ENCODE data around the gene HIVEP3.
A peak's percentile ranks its signal among the peaks of the same experiment; 100 is the strongest.

The HIVEP3 gene

DNA sequence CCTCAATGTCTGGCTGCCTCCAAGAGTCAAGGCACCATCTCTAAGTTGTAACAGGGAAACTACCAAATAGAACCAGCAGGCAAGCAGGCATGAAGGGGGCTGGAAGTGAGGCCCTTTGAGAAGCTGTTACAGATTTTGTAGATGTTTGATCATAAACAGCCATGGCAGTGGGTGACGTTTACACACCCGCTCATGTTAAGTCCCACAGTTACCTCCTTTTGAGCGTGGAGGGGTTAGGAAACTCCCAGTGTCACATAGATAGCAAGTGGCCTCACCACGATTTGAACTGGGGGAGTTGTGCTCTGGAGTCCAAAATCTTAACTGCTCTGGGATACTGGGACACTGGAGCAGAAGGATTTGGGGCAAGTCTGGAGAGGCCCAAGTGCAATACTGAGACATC is 192.4 kb downstream of the HIVEP3 start:
- H3K9ac ChIP-seq (ENCODE audit: low read length in 5 of 5): no peak overlapping the region
- H3K27me3 ChIP-seq (ENCODE audit: control insufficient read depth in 5 of 5, insufficient read depth in 4 of 5, low read length in 5 of 5): no peaks in the 10 kb centered on the region
- no peaks in the 10 kb centered on the region for H3K36me3 ChIP-seq (ENCODE audit: control insufficient read depth in 5 of 5, insufficient read depth in 5 of 5, low read length in 5 of 5)
- peaks cover 0 to 1% (median 0%) of the 10 kb centered on the region in 5 donors for H3K9me3 ChIP-seq (ENCODE audit: control insufficient read depth in 5 of 5, low read length in 5 of 5)
- peaks cover 14 to 86% (median 63%) of the 10 kb centered on the region in 5 donors for H3K4me1 ChIP-seq (ENCODE audit: control insufficient read depth in 5 of 5, insufficient read depth in 5 of 5, low read length in 5 of 5)
- H3K27ac ChIP-seq (ENCODE audit: low read depth, low read length): no peak overlapping the region
- no peak overlapping the region for H3K4me3 ChIP-seq (ENCODE audit: low read depth in 1 of 5, low read length in 5 of 5)

DNA sequence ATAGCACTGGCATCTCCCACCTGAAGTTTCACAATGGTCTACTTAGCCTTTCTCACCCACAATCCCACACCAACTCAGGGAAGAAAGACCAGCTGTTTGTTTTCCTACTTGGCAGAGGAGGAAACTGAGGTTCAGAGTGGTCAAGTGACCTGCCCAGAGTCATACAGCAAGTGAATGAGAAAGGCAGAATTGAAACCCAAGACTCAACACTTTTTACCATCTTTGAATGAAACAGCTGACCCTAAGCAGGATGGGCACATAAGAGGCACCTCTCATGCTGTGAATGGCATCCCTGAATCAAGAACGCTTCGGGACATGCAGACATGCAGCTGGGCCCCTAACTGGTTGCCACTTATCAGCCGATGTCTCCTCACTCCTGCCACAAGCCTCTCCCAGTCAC is 193.8 kb downstream of the HIVEP3 start:
- Histone ChIP-seq H3K4me3 (ENCODE audit: low read depth in 1 of 5, low read length in 5 of 5) (no peak overlapping the region), H3K36me3 (ENCODE audit: control insufficient read depth in 5 of 5, insufficient read depth in 5 of 5, low read length in 5 of 5) (no peaks in the 10 kb centered on the region), H3K4me1 (ENCODE audit: control insufficient read depth in 5 of 5, insufficient read depth in 5 of 5, low read length in 5 of 5) (peaks cover 11 to 77% (median 53%) of the 10 kb centered on the region in 5 donors), H3K27ac (ENCODE audit: low read depth, low read length) (no peak overlapping the region), H3K9ac (ENCODE audit: low read length in 5 of 5) (no peak overlapping the region), H3K9me3 (ENCODE audit: control insufficient read depth in 5 of 5, low read length in 5 of 5) (no peaks in the 10 kb centered on the region), H3K27me3 (ENCODE audit: control insufficient read depth in 5 of 5, insufficient read depth in 4 of 5, low read length in 5 of 5) (no peaks in the 10 kb centered on the region)

DNA sequence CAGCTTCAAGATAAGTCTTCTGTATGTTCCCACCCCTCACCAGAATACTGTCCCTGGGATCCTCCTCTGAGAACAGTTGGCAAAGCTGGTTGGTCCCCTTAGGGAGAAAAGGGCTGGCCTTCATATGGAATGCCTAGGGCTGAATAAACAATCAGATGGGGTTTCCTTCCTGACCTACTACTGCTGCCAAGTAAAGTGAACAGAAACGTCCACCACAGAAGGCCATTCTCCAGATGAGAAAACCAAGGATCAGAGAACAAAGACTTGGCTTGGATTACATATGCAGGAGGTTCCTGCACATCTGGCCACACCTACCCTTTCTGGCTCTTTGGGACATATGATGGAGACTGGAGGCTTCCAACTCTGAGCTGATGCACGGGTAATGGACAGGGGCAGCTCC is 194.5 kb downstream of the HIVEP3 start:
- H3K27ac ChIP-seq (ENCODE audit: low read depth, low read length): no peak overlapping the region
- peaks cover 4 to 70% (median 46%) of the 10 kb centered on the region in 5 donors for H3K4me1 ChIP-seq (ENCODE audit: control insufficient read depth in 5 of 5, insufficient read depth in 5 of 5, low read length in 5 of 5)
- H3K9ac ChIP-seq (ENCODE audit: low read length in 5 of 5): peak overlapping the region in 1 of 5 donors; percentile 2
- no peaks in the 10 kb centered on the region for H3K36me3 ChIP-seq (ENCODE audit: control insufficient read depth in 5 of 5, insufficient read depth in 5 of 5, low read length in 5 of 5)
- H3K27me3 ChIP-seq (ENCODE audit: control insufficient read depth in 5 of 5, insufficient read depth in 4 of 5, low read length in 5 of 5): no peaks in the 10 kb centered on the region
- H3K4me3 ChIP-seq (ENCODE audit: low read depth in 1 of 5, low read length in 5 of 5): no peak overlapping the region
- H3K9me3 ChIP-seq (ENCODE audit: control insufficient read depth in 5 of 5, low read length in 5 of 5): no peaks in the 10 kb centered on the region

DNA sequence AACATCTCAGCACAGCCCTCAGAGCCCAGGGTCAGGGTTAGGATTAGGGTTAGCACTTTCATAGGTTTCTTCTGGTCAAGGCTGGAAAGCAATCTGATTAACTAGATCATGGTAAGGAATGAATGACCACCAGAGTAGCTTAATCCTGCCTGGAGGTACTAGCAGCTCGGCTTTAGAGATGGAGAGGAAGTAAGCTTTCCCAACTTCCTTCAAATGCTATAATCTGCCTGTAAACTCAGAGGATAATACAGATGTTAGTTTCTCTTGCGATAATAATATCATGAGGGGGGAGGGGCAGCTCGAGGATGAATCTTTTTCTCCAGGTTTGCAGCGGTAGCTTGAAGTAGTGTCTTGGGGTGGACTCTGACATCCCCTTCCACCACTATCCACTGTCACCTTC is 194.9 kb downstream of the HIVEP3 start:
- H3K4me1 ChIP-seq (ENCODE audit: control insufficient read depth in 5 of 5, insufficient read depth in 5 of 5, low read length in 5 of 5): peaks cover under 1 to 65% (median 42%) of the 10 kb centered on the region in 5 donors
- no peak overlapping the region for H3K4me3 ChIP-seq (ENCODE audit: low read depth in 1 of 5, low read length in 5 of 5)
- no peaks in the 10 kb centered on the region for H3K36me3 ChIP-seq (ENCODE audit: control insufficient read depth in 5 of 5, insufficient read depth in 5 of 5, low read length in 5 of 5)
- no peak overlapping the region for H3K27ac ChIP-seq (ENCODE audit: low read depth, low read length)
- H3K9ac ChIP-seq (ENCODE audit: low read length in 5 of 5): no peak overlapping the region
- no peaks in the 10 kb centered on the region for H3K27me3 ChIP-seq (ENCODE audit: control insufficient read depth in 5 of 5, insufficient read depth in 4 of 5, low read length in 5 of 5)
- H3K9me3 ChIP-seq (ENCODE audit: control insufficient read depth in 5 of 5, low read length in 5 of 5): no peaks in the 10 kb centered on the region

DNA sequence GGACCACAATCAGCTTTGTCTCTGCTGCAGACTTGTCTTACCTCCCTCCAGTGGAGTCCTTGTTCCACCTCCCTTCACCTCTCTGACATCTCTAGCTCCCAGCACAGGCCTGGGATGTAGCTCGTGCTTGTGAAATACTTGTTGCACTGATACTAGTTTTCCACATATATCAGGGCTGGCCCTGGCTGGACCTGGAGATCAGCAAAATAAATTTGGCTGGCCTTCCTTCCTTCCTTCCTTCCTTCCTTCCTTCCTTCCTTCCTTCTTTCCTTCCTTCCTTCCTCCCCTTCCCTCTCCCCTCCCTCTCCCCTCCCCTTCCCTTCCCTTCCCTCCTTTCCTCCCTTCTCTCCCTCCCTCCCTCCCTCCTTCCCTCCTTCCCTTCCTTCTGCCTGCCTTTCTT is 196.5 kb downstream of the HIVEP3 start:
- Histone ChIP-seq H3K9ac (ENCODE audit: low read length in 5 of 5) (no peak overlapping the region), H3K36me3 (ENCODE audit: control insufficient read depth in 5 of 5, insufficient read depth in 5 of 5, low read length in 5 of 5) (no peaks in the 10 kb centered on the region), H3K9me3 (ENCODE audit: control insufficient read depth in 5 of 5, low read length in 5 of 5) (no peaks in the 10 kb centered on the region), H3K4me3 (ENCODE audit: low read depth in 1 of 5, low read length in 5 of 5) (no peak overlapping the region), H3K4me1 (ENCODE audit: control insufficient read depth in 5 of 5, insufficient read depth in 5 of 5, low read length in 5 of 5) (peaks cover 0 to 49% (median 27%) of the 10 kb centered on the region in 5 donors), H3K27ac (ENCODE audit: low read depth, low read length) (no peak overlapping the region), H3K27me3 (ENCODE audit: control insufficient read depth in 5 of 5, insufficient read depth in 4 of 5, low read length in 5 of 5) (no peaks in the 10 kb centered on the region)

DNA sequence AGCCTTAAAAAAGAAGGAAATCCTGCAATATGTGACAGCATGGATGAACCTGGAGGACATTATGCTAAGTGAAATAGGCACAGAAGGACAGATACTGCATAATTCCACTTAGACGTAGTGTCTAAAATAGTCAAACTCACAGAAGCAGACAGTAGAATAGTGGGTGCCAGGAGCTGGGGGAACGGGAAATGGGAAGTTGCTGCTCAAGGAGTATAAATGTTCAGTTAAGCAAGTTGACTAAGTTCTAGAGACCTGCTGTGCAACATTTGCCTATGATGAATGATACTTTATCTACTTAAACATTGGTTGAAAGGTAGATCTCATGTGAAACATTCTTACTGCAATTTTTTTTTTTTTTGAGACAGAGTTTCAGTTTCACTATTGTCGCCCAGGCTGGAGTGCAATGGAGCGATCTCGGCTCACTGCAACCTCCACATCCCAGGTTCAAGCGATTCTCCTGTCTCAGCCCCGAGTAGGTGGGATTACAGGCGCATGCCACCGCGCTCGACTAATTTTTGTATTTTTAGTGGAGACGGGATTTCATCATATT is 197.8 kb downstream of the HIVEP3 start:
- no peaks in the 10 kb centered on the region for H3K9me3 ChIP-seq (ENCODE audit: control insufficient read depth in 5 of 5, low read length in 5 of 5)
- H3K27ac ChIP-seq (ENCODE audit: low read depth, low read length): no peak overlapping the region
- H3K9ac ChIP-seq (ENCODE audit: low read length in 5 of 5): no peak overlapping the region
- no peaks in the 10 kb centered on the region for H3K36me3 ChIP-seq (ENCODE audit: control insufficient read depth in 5 of 5, insufficient read depth in 5 of 5, low read length in 5 of 5)
- H3K27me3 ChIP-seq (ENCODE audit: control insufficient read depth in 5 of 5, insufficient read depth in 4 of 5, low read length in 5 of 5): no peaks in the 10 kb centered on the region
- H3K4me1 ChIP-seq (ENCODE audit: control insufficient read depth in 5 of 5, insufficient read depth in 5 of 5, low read length in 5 of 5): peaks cover 0 to 37% (median 21%) of the 10 kb centered on the region in 5 donors
- no peak overlapping the region for H3K4me3 ChIP-seq (ENCODE audit: low read depth in 1 of 5, low read length in 5 of 5)

DNA sequence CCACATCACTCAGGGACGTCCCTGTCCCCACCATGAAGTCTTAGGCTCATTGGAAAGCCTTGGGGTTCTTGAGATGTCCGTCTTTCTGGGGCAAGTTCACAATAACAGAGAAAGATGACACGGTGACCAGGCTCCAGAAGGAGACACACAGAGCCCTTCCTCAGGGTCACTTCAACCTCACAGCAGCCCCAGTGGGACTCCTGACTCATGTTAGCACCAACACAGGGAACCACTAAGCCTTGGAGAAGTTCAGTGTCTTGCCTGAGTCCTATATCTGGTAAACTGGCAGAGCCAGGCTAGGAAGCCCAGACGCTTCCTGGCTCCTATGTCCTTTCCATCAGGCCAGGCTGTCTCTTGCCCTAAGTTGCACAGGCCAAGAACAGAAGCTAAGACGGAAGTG is 199.1 kb downstream of the HIVEP3 start:
- Histone ChIP-seq H3K4me3 (ENCODE audit: low read depth in 1 of 5, low read length in 5 of 5) (no peak overlapping the region), H3K4me1 (ENCODE audit: control insufficient read depth in 5 of 5, insufficient read depth in 5 of 5, low read length in 5 of 5) (peaks cover 0 to 29% (median 22%) of the 10 kb centered on the region in 5 donors), H3K9me3 (ENCODE audit: control insufficient read depth in 5 of 5, low read length in 5 of 5) (no peaks in the 10 kb centered on the region), H3K36me3 (ENCODE audit: control insufficient read depth in 5 of 5, insufficient read depth in 5 of 5, low read length in 5 of 5) (no peaks in the 10 kb centered on the region), H3K9ac (ENCODE audit: low read length in 5 of 5) (no peak overlapping the region), H3K27ac (ENCODE audit: low read depth, low read length) (no peak overlapping the region), H3K27me3 (ENCODE audit: control insufficient read depth in 5 of 5, insufficient read depth in 4 of 5, low read length in 5 of 5) (no peaks in the 10 kb centered on the region)

DNA sequence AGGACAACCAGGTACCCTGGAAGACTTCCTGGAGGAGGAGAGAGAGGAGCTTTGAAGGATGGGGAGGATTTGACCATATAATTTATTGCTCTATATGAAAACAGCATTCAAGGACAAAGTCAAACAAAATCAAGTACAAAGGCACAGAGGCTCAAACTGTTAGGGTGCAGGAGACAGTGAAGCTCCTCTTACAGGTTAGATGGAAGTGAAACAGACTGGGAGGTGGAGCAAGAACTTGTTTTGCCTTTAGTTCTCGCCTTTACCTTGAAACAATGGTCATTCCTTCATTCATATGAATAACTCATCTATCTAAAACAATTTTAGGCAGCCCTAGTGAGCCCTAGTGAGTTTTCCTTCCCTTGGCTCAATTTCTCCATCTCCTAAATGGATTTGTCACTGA is 199.6 kb downstream of the HIVEP3 start:
- H3K9ac ChIP-seq (ENCODE audit: low read length in 5 of 5): no peak overlapping the region
- H3K4me3 ChIP-seq (ENCODE audit: low read depth in 1 of 5, low read length in 5 of 5): no peak overlapping the region
- no peaks in the 10 kb centered on the region for H3K9me3 ChIP-seq (ENCODE audit: control insufficient read depth in 5 of 5, low read length in 5 of 5)
- H3K4me1 ChIP-seq (ENCODE audit: control insufficient read depth in 5 of 5, insufficient read depth in 5 of 5, low read length in 5 of 5): peaks cover 0 to 24% (median 18%) of the 10 kb centered on the region in 5 donors
- no peak overlapping the region for H3K27ac ChIP-seq (ENCODE audit: low read depth, low read length)
- no peaks in the 10 kb centered on the region for H3K36me3 ChIP-seq (ENCODE audit: control insufficient read depth in 5 of 5, insufficient read depth in 5 of 5, low read length in 5 of 5)
- H3K27me3 ChIP-seq (ENCODE audit: control insufficient read depth in 5 of 5, insufficient read depth in 4 of 5, low read length in 5 of 5): no peaks in the 10 kb centered on the region

DNA sequence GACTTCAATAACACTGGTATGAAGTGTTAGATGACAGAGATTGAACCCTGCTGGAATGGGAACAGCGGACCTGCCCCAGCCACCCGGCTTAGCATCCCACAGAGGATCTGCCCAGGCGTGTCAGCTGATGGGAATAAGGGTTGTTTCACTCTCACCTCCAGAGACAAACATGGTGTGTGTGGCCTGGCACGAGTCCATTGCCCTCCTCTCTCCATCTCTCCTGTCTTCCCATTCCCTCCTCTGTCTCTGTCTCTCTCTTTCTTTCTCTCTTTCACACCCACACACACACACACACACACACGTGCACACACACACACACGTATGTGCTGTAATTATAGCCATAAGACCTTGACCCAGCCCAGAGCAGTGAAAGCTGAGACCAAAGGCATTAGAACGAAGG is 200.2 kb downstream of the HIVEP3 start:
- Histone ChIP-seq H3K4me1 (ENCODE audit: control insufficient read depth in 5 of 5, insufficient read depth in 5 of 5, low read length in 5 of 5) (peaks cover 0 to 18% (median 15%) of the 10 kb centered on the region in 5 donors), H3K4me3 (ENCODE audit: low read depth in 1 of 5, low read length in 5 of 5) (no peak overlapping the region), H3K9me3 (ENCODE audit: control insufficient read depth in 5 of 5, low read length in 5 of 5) (no peaks in the 10 kb centered on the region), H3K36me3 (ENCODE audit: control insufficient read depth in 5 of 5, insufficient read depth in 5 of 5, low read length in 5 of 5) (no peaks in the 10 kb centered on the region), H3K27ac (ENCODE audit: low read depth, low read length) (no peak overlapping the region), H3K9ac (ENCODE audit: low read length in 5 of 5) (no peak overlapping the region), H3K27me3 (ENCODE audit: control insufficient read depth in 5 of 5, insufficient read depth in 4 of 5, low read length in 5 of 5) (no peaks in the 10 kb centered on the region)

DNA sequence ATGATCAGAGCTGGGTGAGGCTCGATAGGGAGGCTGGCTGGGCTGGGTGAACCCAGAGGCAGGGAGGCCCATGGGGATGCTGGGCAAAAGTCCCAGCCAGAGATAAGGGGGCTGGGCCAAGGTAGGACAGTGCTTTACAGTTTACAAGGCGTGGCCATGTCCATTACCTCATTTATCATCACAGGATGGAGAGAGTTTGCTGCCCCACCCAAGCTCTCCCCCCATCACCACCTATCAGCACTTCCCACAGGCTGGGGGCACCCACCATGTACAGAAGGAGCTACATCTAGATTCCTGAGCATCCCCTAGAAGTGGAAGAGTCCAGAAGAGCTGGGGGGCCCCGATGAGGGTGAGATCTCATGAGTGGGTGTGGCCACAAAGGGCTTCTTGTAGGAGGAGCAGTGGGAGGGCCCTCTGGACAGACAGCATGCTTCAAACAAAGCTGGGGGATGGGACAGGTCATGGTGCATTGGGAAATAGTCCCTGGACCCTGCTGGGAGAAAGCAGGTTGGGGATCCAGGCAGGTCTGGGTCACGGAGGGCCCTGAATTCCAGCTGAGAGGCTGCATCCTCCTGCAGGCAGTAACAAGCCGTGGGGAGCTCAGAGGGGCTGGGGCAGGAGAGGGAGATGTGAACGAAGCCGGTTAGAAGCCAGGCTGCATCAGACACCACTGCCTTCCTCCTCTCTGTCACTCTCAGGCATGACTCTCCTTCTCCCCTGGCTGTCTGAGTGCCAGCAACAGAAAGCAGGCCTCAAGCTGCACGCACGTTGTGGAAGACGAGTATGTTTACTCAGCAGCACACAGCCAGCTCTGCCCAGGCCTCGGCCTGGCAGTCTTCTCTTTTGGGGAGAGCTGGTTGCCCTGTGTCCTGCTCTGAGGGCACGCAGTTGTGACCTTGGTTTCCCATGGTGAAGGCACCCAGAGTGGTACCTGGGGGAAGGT is 202.3 kb downstream of the HIVEP3 start:
- no peaks in the 10 kb centered on the region for H3K36me3 ChIP-seq (ENCODE audit: control insufficient read depth in 5 of 5, insufficient read depth in 5 of 5, low read length in 5 of 5)
- H3K27me3 ChIP-seq (ENCODE audit: control insufficient read depth in 5 of 5, insufficient read depth in 4 of 5, low read length in 5 of 5): no peaks in the 10 kb centered on the region
- H3K9ac ChIP-seq (ENCODE audit: low read length in 5 of 5): no peak overlapping the region
- H3K9me3 ChIP-seq (ENCODE audit: control insufficient read depth in 5 of 5, low read length in 5 of 5): no peaks in the 10 kb centered on the region
- H3K27ac ChIP-seq (ENCODE audit: low read depth, low read length): no peak overlapping the region
- H3K4me1 ChIP-seq (ENCODE audit: control insufficient read depth in 5 of 5, insufficient read depth in 5 of 5, low read length in 5 of 5): peaks cover 0 to 25% (median 9%) of the 10 kb centered on the region in 5 donors
- H3K4me3 ChIP-seq (ENCODE audit: low read depth in 1 of 5, low read length in 5 of 5): no peak overlapping the region

Measured in subcutaneous abdominal adipose tissue (tissue), 5 donors.